Keratinocyte (primary cell): Measurements from ENCODE around the gene CCR5AS.

Experiments used
- DNase-seq: peaks from one replicate; pipeline ENCODE4 v3.0.0-alpha.2; 2011; ENCODE audit warnings: low read depth, missing footprints, low spot score
- FAIRE-seq: peaks from 2 replicates; lab custom pipeline; 2011; peaks lifted over from hg19 to GRCh38; lab: Jason Lieb, UNC
- H2AFZ ChIP-seq: 2 replicates; pipeline ENCODE4 v1.6.0; 2012; ENCODE audit warnings: low read length, control low read depth, inconsistent platforms; ENCODE audit not compliant: control insufficient read depth
- H3K27ac ChIP-seq: 2 replicates; pipeline ENCODE4 v1.5.1; 2011; ENCODE audit warnings: low read length; ENCODE audit not compliant: control insufficient read depth, insufficient read depth
- H3K27me3 ChIP-seq: 3 replicates; pipeline ENCODE4 v1.6.0; 2011; ENCODE audit warnings: low read length; ENCODE audit not compliant: control insufficient read depth, insufficient read depth; ENCODE audit errors: extremely low read depth
- H3K36me3 ChIP-seq, 2 experiments: 2 replicates in 1 of 2; 3 replicates in 1 of 2; pipeline ENCODE4 v1.5.1; 2011; ENCODE audit warnings: low read length in 2 of 2, mild to moderate bottlenecking in 1 of 2; ENCODE audit not compliant: control insufficient read depth in 2 of 2, insufficient read depth in 2 of 2; ENCODE audit errors: extremely low read depth in 1 of 2
- H3K4me1 ChIP-seq: 3 replicates; pipeline ENCODE4 v1.5.1; 2011; ENCODE audit warnings: low read length; ENCODE audit not compliant: control insufficient read depth, insufficient read depth; ENCODE audit errors: extremely low read depth
- H3K4me2 ChIP-seq: 3 replicates; pipeline ENCODE4 v1.6.0; 2011; ENCODE audit warnings: low read depth, low read length; ENCODE audit not compliant: control insufficient read depth, insufficient read depth; ENCODE audit errors: extremely low read depth
- H3K4me3 ChIP-seq, 3 experiments: fragments of 200-600 bp in 1 of 3; sonication (generic) in 1 of 3; 2 replicates in 2 of 3; 3 replicates in 1 of 3; pipeline ENCODE4 v1.5.1; 2011 to 2016; ENCODE audit warnings: low read length in 3 of 3, mild to moderate bottlenecking in 3 of 3, control low read depth in 2 of 3, inconsistent platforms in 1 of 3, low read depth in 1 of 3, mixed read lengths in 1 of 3, mixed run types in 1 of 3, moderate library complexity in 1 of 3; ENCODE audit not compliant: control insufficient read depth in 2 of 3, insufficient read depth in 2 of 3; ENCODE audit errors: extremely low read depth in 1 of 3
- H3K79me2 ChIP-seq: 2 replicates; pipeline ENCODE4 v1.6.0; 2012; ENCODE audit warnings: low read length; ENCODE audit not compliant: control insufficient read depth, insufficient read depth
- H3K9ac ChIP-seq: 3 replicates; pipeline ENCODE4 v1.6.0; 2011; ENCODE audit warnings: low read length; ENCODE audit not compliant: control insufficient read depth, insufficient read depth; ENCODE audit errors: extremely low read depth
- H3K9me1 ChIP-seq: 3 replicates; pipeline ENCODE4 v1.6.0; 2011; ENCODE audit warnings: low read length; ENCODE audit not compliant: control insufficient read depth, insufficient read depth; ENCODE audit errors: extremely low read depth
- H3K9me3 ChIP-seq: 2 replicates; pipeline ENCODE4 v1.5.1; 2012; ENCODE audit warnings: low read depth, low read length; ENCODE audit not compliant: control insufficient read depth
- H4K20me1 ChIP-seq: 3 replicates; pipeline ENCODE4 v1.6.0; 2011; ENCODE audit warnings: low read length; ENCODE audit not compliant: control insufficient read depth, insufficient read depth; ENCODE audit errors: extremely low read depth
- CTCF ChIP-seq, 3 experiments: IDR thresholded peaks in 1 of 3; conservative IDR thresholded peaks in 1 of 3; optimal IDR thresholded peaks in 1 of 3; 2 replicates in 2 of 3; 3 replicates in 1 of 3; pipeline versions ENCODE3 to v1.5.1; 2011; ENCODE audit warnings: low read length in 3 of 3, mild to moderate bottlenecking in 3 of 3, moderate library complexity in 2 of 3, control low read depth in 1 of 3, inconsistent platforms in 1 of 3; ENCODE audit not compliant: insufficient read depth in 2 of 3; ENCODE audit errors: extremely low read depth in 1 of 3
- EZH2 ChIP-seq: IDR thresholded peaks from one replicate; pipeline ENCODE4 v1.6.1; 2012; ENCODE audit warnings: inconsistent platforms, mild to moderate bottlenecking, low read length, moderate library complexity
- dilution Hi-C: fragments of 300-500 bp; cut with MboI; formaldehyde crosslinking; loops from one replicate; pipeline ENCODE4 v1.7.0; 2020; ENCODE audit warnings: low sequenced_read_pairs; ENCODE audit not compliant: extremely low pct_ligation_motif_present

CCR5AS gene

GRCh38 chr3:46399557-46399956, 7.3 kb downstream of the CCR5AS start:
- Histone ChIP-seq H3K36me3 (no peaks in the 10 kb centered on the region), H2AFZ (no peak overlapping the region), H3K9me1 (no peaks in the 10 kb centered on the region), H3K9ac (no peak overlapping the region), H3K79me2 (no peaks in the 10 kb centered on the region), H3K4me2 (no peak overlapping the region), H3K27me3 (no peaks in the 10 kb centered on the region), H3K4me1 (no peaks in the 10 kb centered on the region), H3K27ac (no peak overlapping the region), H4K20me1 (no peaks in the 10 kb centered on the region), H3K9me3 (no peaks in the 10 kb centered on the region), H3K4me3 (no peak overlapping the region)
- dilution Hi-C loops, result no loop called here
- no peak for DNase-seq
- TF ChIP-seq CTCF (optimal IDR thresholded peaks at IDR 0.05 in 1 of 3, IDR thresholded peaks at IDR 0.05 in 1 of 3, conservative IDR thresholded peaks at IDR 0.05 in 1 of 3; ENCODE audit: extremely low read depth in 1 of 3, insufficient read depth in 2 of 3, low read length in 3 of 3) (no peak), EZH2 (no peak)
- no peak for FAIRE-seq

GRCh38 chr3:46399098-46399497, 7.8 kb downstream of the CCR5AS start:
- Histone ChIP-seq H3K27me3 (no peaks in the 10 kb centered on the region), H3K9me3 (no peaks in the 10 kb centered on the region), H2AFZ (no peak overlapping the region), H3K4me2 (no peak overlapping the region), H3K4me1 (no peaks in the 10 kb centered on the region), H3K79me2 (no peaks in the 10 kb centered on the region), H4K20me1 (no peaks in the 10 kb centered on the region), H3K9ac (no peak overlapping the region), H3K36me3 (no peaks in the 10 kb centered on the region), H3K27ac (no peak overlapping the region), H3K4me3 (no peak overlapping the region), H3K9me1 (no peaks in the 10 kb centered on the region)
- DNase-seq, result no peak
- dilution Hi-C loops, result no loop called here
- TF ChIP-seq EZH2, result no peak
- TF ChIP-seq CTCF (optimal IDR thresholded peaks at IDR 0.05 in 1 of 3, IDR thresholded peaks at IDR 0.05 in 1 of 3, conservative IDR thresholded peaks at IDR 0.05 in 1 of 3; ENCODE audit: extremely low read depth in 1 of 3, insufficient read depth in 2 of 3, low read length in 3 of 3), result no peak
- no peak for FAIRE-seq
